ENCODE measurements around the gene PHACTR4. TPM values are rescaled to one million over a fixed set of nuclear protein-coding genes. Genes with fewer than 3 reads are reported as not detected.
"Not testable (repeated sequence)": the region's sequence is repeated elsewhere in the genome, so short reads cannot be mapped to it uniquely, and the experiment has no call there.

PHACTR4 gene
- total RNA-seq, 1 experiment from 2014 or later: 9.1 TPM

DNA sequence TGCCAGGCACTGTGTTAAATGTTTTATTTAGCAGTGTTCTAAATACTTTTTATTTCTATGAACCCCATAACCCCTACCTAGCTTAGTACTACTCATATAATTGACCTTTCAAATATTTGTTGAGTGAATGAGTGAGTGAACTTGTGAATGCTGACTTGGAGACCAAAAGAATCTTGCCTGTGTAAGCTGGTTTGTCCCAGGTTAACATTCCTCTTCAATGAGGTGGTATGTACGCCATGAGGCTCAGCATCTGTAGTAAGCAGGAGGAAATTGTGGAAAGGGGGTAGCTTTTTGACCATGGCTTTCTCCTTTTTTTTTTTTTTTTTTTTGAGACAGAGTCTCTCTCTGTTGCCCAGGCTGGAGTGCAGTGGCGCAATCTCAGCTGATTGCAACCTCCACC is 26.1 kb upstream of the PHACTR4 start:
- CTCF ChIA-PET: interaction anchor here (1.1 kb wide), 1 partner anchor 95 kb away, joined by 3 read pairs; no protein-coding TSS in a partner anchor
- H3K27me3 ChIP-seq (ENCODE audit: low read length): no peaks in the 10 kb centered on the region
- no peak overlapping the region for H3K9ac ChIP-seq (ENCODE audit: low read length)
- H2AFZ ChIP-seq (ENCODE audit: low read length): no peak overlapping the region
- POLR2A ChIA-PET (ENCODE audit: unreplicated experiment): no interaction called here
- no peak overlapping the region for H3K4me2 ChIP-seq (ENCODE audit: low read length)
- no peaks in the 10 kb centered on the region for H4K20me1 ChIP-seq (ENCODE audit: low read length)
- H3F3A ChIP-seq (ENCODE audit: low read length, unreplicated experiment): no peaks in the 10 kb centered on the region
- no peak overlapping the region for H3K27ac ChIP-seq (ENCODE audit: low read length)
- TF ChIP-seq, protein P1, sequence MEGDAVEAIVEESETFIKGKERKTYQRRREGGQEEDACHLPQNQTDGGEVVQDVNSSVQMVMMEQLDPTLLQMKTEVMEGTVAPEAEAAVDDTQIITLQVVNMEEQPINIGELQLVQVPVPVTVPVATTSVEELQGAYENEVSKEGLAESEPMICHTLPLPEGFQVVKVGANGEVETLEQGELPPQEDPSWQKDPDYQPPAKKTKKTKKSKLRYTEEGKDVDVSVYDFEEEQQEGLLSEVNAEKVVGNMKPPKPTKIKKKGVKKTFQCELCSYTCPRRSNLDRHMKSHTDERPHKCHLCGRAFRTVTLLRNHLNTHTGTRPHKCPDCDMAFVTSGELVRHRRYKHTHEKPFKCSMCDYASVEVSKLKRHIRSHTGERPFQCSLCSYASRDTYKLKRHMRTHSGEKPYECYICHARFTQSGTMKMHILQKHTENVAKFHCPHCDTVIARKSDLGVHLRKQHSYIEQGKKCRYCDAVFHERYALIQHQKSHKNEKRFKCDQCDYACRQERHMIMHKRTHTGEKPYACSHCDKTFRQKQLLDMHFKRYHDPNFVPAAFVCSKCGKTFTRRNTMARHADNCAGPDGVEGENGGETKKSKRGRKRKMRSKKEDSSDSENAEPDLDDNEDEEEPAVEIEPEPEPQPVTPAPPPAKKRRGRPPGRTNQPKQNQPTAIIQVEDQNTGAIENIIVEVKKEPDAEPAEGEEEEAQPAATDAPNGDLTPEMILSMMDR (conservative IDR thresholded peaks at IDR 0.05; ENCODE audit: low read depth, low read length): no peak
- TF ChIP-seq EZH2phosphoT487 (IDR thresholded peaks at IDR 0.05; ENCODE audit: borderline replicate concordance, low read length) (no peak), EZH2 (IDR thresholded peaks at IDR 0.05; ENCODE audit: low read length, unreplicated experiment) (no peak)
- ATAC-seq: 0 out of 2 replicates have a peak, but pooled peaks have one; percentile 20
- H3K9me3 ChIP-seq (ENCODE audit: low read length): no peaks in the 10 kb centered on the region
- no peaks in the 10 kb centered on the region for H3K36me3 ChIP-seq (ENCODE audit: low read depth, low read length)
- peak; percentile 74 for DNase-seq
- no peaks in the 10 kb centered on the region for H3K9me2 ChIP-seq (replicated peaks; ENCODE audit: low read length)
- H3K4me3 ChIP-seq (ENCODE audit: low read length): no peak overlapping the region
- no TSS peak for BruUV-seq (replicated peaks)
- intact Hi-C loops (cut with micrococcal nuclease): no loop called here
- peaks cover 18% of the 10 kb centered on the region for H3K4me1 ChIP-seq (ENCODE audit: insufficient read depth, low read length)
- no peaks in the 10 kb centered on the region for H3K79me2 ChIP-seq (ENCODE audit: low read length)

DNA sequence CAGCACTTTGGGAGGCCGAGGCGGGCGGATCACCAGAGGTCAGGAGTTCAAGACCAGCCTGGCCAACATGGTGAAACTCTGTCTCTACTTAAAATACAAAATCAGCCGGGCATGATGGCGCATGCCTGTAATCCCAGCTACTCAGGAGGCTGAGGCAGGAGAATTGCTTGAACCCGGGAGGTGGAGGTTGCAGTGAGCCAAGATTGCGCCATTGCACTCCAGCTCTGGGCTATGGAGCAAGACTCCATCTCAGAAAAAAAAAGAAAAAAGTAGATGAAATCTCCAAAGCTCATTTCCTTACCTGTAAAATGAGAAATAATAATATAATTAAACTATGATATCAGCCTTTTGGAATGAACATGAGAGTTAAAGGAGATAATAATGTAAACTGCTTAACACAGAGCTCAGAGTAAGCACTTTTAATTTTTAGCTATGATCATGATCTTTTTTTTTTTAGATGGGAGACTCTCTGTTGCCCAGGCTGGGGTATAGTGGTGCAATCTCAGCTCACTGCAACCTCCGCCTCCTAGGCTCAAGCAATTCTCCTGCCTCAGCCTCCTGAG is 16.2 kb upstream of the PHACTR4 start:
- CTCF ChIA-PET: interaction anchor here (0.6 kb wide), 1 partner anchor 8 kb away, joined by 4 read pairs; no protein-coding TSS in a partner anchor
- Histone ChIP-seq H3K4me1 (ENCODE audit: insufficient read depth, low read length) (peaks cover 25% of the 10 kb centered on the region), H3K27ac (ENCODE audit: low read length) (peak overlapping the region; percentile 5; the same call in 1 of the 2 replicates)
- BruUV-seq (replicated peaks); ATAC-seq; H3K9me2 ChIP-seq (replicated peaks; ENCODE audit: low read length); H3K4me2 ChIP-seq (ENCODE audit: low read length); H4K20me1 ChIP-seq (ENCODE audit: low read length); H3K79me2 ChIP-seq (ENCODE audit: low read length); H3K27me3 ChIP-seq (ENCODE audit: low read length); H2AFZ ChIP-seq (ENCODE audit: low read length); H3K9ac ChIP-seq (ENCODE audit: low read length); H3K36me3 ChIP-seq (ENCODE audit: low read depth, low read length); H3K4me3 ChIP-seq (ENCODE audit: low read length); DNase-seq; H3K9me3 ChIP-seq (ENCODE audit: low read length); H3F3A ChIP-seq (ENCODE audit: low read length, unreplicated experiment): not testable (repeated sequence)
- intact Hi-C loops (cut with micrococcal nuclease): loop anchor here (5.0 kb wide), 1 partner anchor 106 kb away; no protein-coding TSS in a partner anchor
- POLR2A ChIA-PET (ENCODE audit: unreplicated experiment): interaction anchor here (0.6 to 1.2 kb wide), 4 partner anchors 25 to 229 kb away, joined by 3 to 4 read pairs (median 4); partner anchors contain the start of gene MED18

DNA sequence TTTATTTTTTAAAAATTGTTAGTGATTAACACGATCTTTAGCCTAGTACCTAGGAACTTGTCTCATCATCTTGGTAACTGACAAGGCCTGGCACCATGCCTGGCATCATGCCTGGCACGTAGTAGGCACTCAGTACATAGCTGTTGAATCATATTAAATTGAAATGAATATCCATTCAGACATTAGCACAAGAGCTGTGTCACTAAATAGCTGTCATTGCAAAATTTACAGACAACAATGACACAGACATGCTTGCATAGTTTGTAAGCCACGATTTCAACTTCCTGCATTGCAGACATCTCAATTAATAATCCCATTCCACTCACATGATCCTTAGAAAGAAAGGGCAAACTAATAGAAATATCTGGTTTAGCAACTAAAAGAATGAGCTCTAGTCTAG is 15.4 kb upstream of the PHACTR4 start:
- ATAC-seq: peak; percentile 49; the same call in 1 of the 2 replicates
- CTCF ChIA-PET: interaction anchor here (0.5 to 1.2 kb wide), 3 partner anchors 13 to 158 kb away, joined by 3 to 6 read pairs (median 5); no protein-coding TSS in a partner anchor
- no TSS peak for BruUV-seq (replicated peaks)
- no peak overlapping the region for H2AFZ ChIP-seq (ENCODE audit: low read length)
- no peaks in the 10 kb centered on the region for H3K36me3 ChIP-seq (ENCODE audit: low read depth, low read length)
- H3K4me2 ChIP-seq (ENCODE audit: low read length): no peak overlapping the region
- no peaks in the 10 kb centered on the region for H3K9me3 ChIP-seq (ENCODE audit: low read length)
- H3K4me3 ChIP-seq (ENCODE audit: low read length): no peak overlapping the region
- no peaks in the 10 kb centered on the region for H3F3A ChIP-seq (ENCODE audit: low read length, unreplicated experiment)
- H3K27ac ChIP-seq (ENCODE audit: low read length): peak overlapping the region; percentile 5; the same call in 1 of the 2 replicates
- intact Hi-C loops (cut with micrococcal nuclease): loop anchor here (5.0 kb wide), 1 partner anchor 107 kb away; no protein-coding TSS in a partner anchor
- H3K4me1 ChIP-seq (ENCODE audit: insufficient read depth, low read length): peaks cover 32% of the 10 kb centered on the region
- no peak for TF ChIP-seq EZH2 (IDR thresholded peaks at IDR 0.05; ENCODE audit: low read length, unreplicated experiment)
- no peak for TF ChIP-seq EZH2phosphoT487 (IDR thresholded peaks at IDR 0.05; ENCODE audit: borderline replicate concordance, low read length)
- TF ChIP-seq, protein P1 (conservative IDR thresholded peaks at IDR 0.05; ENCODE audit: low read depth, low read length): no peak
- H3K79me2 ChIP-seq (ENCODE audit: low read length): no peaks in the 10 kb centered on the region
- no peaks in the 10 kb centered on the region for H4K20me1 ChIP-seq (ENCODE audit: low read length)
- H3K9ac ChIP-seq (ENCODE audit: low read length): no peak overlapping the region
- H3K27me3 ChIP-seq (ENCODE audit: low read length): no peaks in the 10 kb centered on the region
- POLR2A ChIA-PET (ENCODE audit: unreplicated experiment): interaction anchor here (0.7 to 1.2 kb wide), 2 partner anchors 26 to 228 kb away, joined by 3 to 4 read pairs; partner anchors contain the start of gene MED18
- no peaks in the 10 kb centered on the region for H3K9me2 ChIP-seq (replicated peaks; ENCODE audit: low read length)
- DNase-seq: peak; percentile 81
